HG02759 (cell line): Measurements from ENCODE around the gene ZNF814.
"Not testable (repeated sequence)": the region's sequence is repeated elsewhere in the genome, so short reads cannot be mapped to it uniquely, and the experiment has no call there.

Source experiments
- ATAC-seq: cut with Tn5 transposase; IDR thresholded peaks from one replicate; pipeline ENCODE4 v1.9.1; 2021; ENCODE audit warnings: mild to moderate bottlenecking, moderate library complexity; ENCODE audit not compliant: unreplicated experiment

ZNF814 gene

GRCh38 chr19:57867868-57868492 is 20.9 kb downstream of the ZNF814 start:
- ATAC-seq, result no peak

GRCh38 chr19:57862351-57862750 is 26.5 kb downstream of the ZNF814 start:
- ATAC-seq, result not testable (repeated sequence)

GRCh38 chr19:57854117-57854516 is 34.7 kb downstream of the ZNF814 start:
- not testable (repeated sequence) for ATAC-seq

- ATAC-seq, result not testable (repeated sequence)
These were observed 36.8 kb downstream of the ZNF814 start for GRCh38 chr19:57851812-57852603.

GRCh38 chr19:57850553-57851017 is 38.3 kb downstream of the ZNF814 start:
- no peak for ATAC-seq

- peak; percentile 97 for ATAC-seq
These were observed 39.0 kb downstream of the ZNF814 start, which contains the start of gene ZNF587 for GRCh38 chr19:57849666-57850473. ZNF587 (plus strand) TSS chr19:57849859; CDS start chr19:57850039, 180 bp downstream.

- ATAC-seq, result peak; percentile 33
These were observed 39.6 kb downstream of the ZNF814 start for GRCh38 chr19:57849162-57849665.

- not testable (repeated sequence) for ATAC-seq
These were observed 41.7 kb downstream of the ZNF814 start for GRCh38 chr19:57847164-57847563.

GRCh38 chr19:57841122-57841763 is 47.6 kb downstream of the ZNF814 start:
- no peak for ATAC-seq

- ATAC-seq, result not testable (repeated sequence)
These were observed 50.1 kb downstream of the ZNF814 start for GRCh38 chr19:57838622-57839191.

GRCh38 chr19:57836991-57837390 is 51.8 kb downstream of the ZNF814 start:
- not testable (repeated sequence) for ATAC-seq

GRCh38 chr19:57830071-57830602 is 58.7 kb downstream of the ZNF814 start, which contains the start of gene ZNF587B:
ZNF587B (plus strand) TSS chr19:57830299; CDS start chr19:57830529, 230 bp downstream.
- ATAC-seq, result no peak

GRCh38 chr19:57829316-57829715 is 59.5 kb downstream of the ZNF814 start:
- no peak for ATAC-seq

- no peak for ATAC-seq
These were observed 63.3 kb downstream of the ZNF814 start for GRCh38 chr19:57825511-57825910.

GRCh38 chr19:57823608-57824007 is 65.2 kb downstream of the ZNF814 start:
- not testable (repeated sequence) for ATAC-seq

- not testable (repeated sequence) for ATAC-seq
These were observed 65.7 kb downstream of the ZNF814 start for GRCh38 chr19:57823155-57823554.

- not testable (repeated sequence) for ATAC-seq
These were observed 67.3 kb downstream of the ZNF814 start for GRCh38 chr19:57821501-57821900.

- ATAC-seq, result not testable (repeated sequence)
These were observed 67.7 kb downstream of the ZNF814 start for GRCh38 chr19:57821095-57821494.

GRCh38 chr19:57820599-57820998 is 68.2 kb downstream of the ZNF814 start:
- ATAC-seq, result no peak
